H9 (cell line): ENCODE data around the gene CFHR3. TPM values are rescaled to one million over a fixed set of nuclear protein-coding genes. Genes with fewer than 3 reads are reported as not detected.

Source experiments
- DNase-seq: peaks from one replicate; pipeline ENCODE4 v3.0.0-alpha.2; 2017
- H2AFZ ChIP-seq: one replicate; pipeline ENCODE4 v1.6.1; 2013; ENCODE audit warnings: mild to moderate bottlenecking, low read length, control low read depth, moderate library complexity
- H2AK5ac ChIP-seq: 2 replicates; pipeline ENCODE4 v1.6.1; 2013; ENCODE audit warnings: low read length, control low read depth, mixed read lengths; ENCODE audit not compliant: insufficient read length
- H2BK120ac ChIP-seq: one replicate; pipeline ENCODE4 v1.6.1; 2013; ENCODE audit warnings: low read depth, mild to moderate bottlenecking, low read length, control low read depth, inconsistent platforms; ENCODE audit not compliant: poor library complexity, severe bottlenecking
- H2BK12ac ChIP-seq: 2 replicates; pipeline ENCODE4 v1.6.1; 2013; ENCODE audit warnings: low read length, control low read depth, mixed read lengths, low read depth; ENCODE audit not compliant: insufficient read length
- H2BK15ac ChIP-seq: 2 replicates; pipeline ENCODE4 v1.6.1; 2013; ENCODE audit warnings: low read depth, low read length, control low read depth
- H2BK20ac ChIP-seq: one replicate; pipeline ENCODE4 v1.6.1; 2013; ENCODE audit warnings: low read depth, mild to moderate bottlenecking, low read length, control low read depth, inconsistent platforms; ENCODE audit not compliant: poor library complexity, severe bottlenecking
- H2BK5ac ChIP-seq: 2 replicates; pipeline ENCODE4 v1.6.1; 2013; ENCODE audit warnings: low read length, control low read depth, mixed read lengths; ENCODE audit not compliant: insufficient read length
- H3K14ac ChIP-seq: 2 replicates; pipeline ENCODE4 v1.6.1; 2013; ENCODE audit warnings: low read length, control low read depth; ENCODE audit not compliant: insufficient read depth
- H3K18ac ChIP-seq: 2 replicates; pipeline ENCODE4 v1.6.1; 2013; ENCODE audit warnings: low read depth, mild to moderate bottlenecking, mixed read lengths, low read length, control low read depth; ENCODE audit not compliant: insufficient read length
- H3K23ac ChIP-seq: 2 replicates; pipeline ENCODE4 v1.6.1; 2013; ENCODE audit warnings: low read length, control low read depth, mixed read lengths, low read depth; ENCODE audit not compliant: insufficient read length
- H3K23me2 ChIP-seq: 2 replicates; pipeline ENCODE4 v1.6.1; 2013; ENCODE audit warnings: low read depth, mild to moderate bottlenecking, mixed read lengths, low read length, control low read depth; ENCODE audit not compliant: insufficient read length, poor library complexity, severe bottlenecking
- H3K27ac ChIP-seq: 2 replicates; pipeline ENCODE4 v1.5.1; 2013; ENCODE audit warnings: low read length, control low read depth, mixed read lengths, low read depth; ENCODE audit not compliant: insufficient read length
- H3K27me3 ChIP-seq: 2 replicates; pipeline ENCODE4 v1.6.1; 2013; ENCODE audit warnings: low read length, control low read depth, inconsistent platforms; ENCODE audit not compliant: insufficient read depth
- H3K4ac ChIP-seq: 2 replicates; pipeline ENCODE4 v1.6.1; 2013; ENCODE audit warnings: low read depth, mild to moderate bottlenecking, control low read depth, inconsistent platforms, low read length, moderate library complexity
- H3K4me1 ChIP-seq: 2 replicates; pipeline ENCODE4 v1.6.1; 2013; ENCODE audit warnings: low read length, control low read depth, inconsistent platforms; ENCODE audit not compliant: insufficient read depth
- H3K4me2 ChIP-seq: 2 replicates; pipeline ENCODE4 v1.6.1; 2013; ENCODE audit warnings: low read length, control low read depth, mixed read lengths; ENCODE audit not compliant: insufficient read length, insufficient read depth
- H3K56ac ChIP-seq: 2 replicates; pipeline ENCODE4 v1.6.1; 2013; ENCODE audit warnings: low read depth, mild to moderate bottlenecking, mixed read lengths, low read length, control low read depth; ENCODE audit not compliant: insufficient read length
- H3K79me1 ChIP-seq: 2 replicates; pipeline ENCODE4 v1.6.1; 2013; ENCODE audit warnings: low read depth, mild to moderate bottlenecking, moderate library complexity, low read length, control low read depth, inconsistent platforms; ENCODE audit not compliant: insufficient read depth, poor library complexity, severe bottlenecking
- H3K79me2 ChIP-seq: 2 replicates; pipeline ENCODE4 v1.6.1; 2013; ENCODE audit warnings: low read length, control low read depth, inconsistent platforms; ENCODE audit not compliant: insufficient read depth
- H3K9ac ChIP-seq: 2 replicates; pipeline ENCODE4 v1.6.1; 2013; ENCODE audit warnings: low read length, control low read depth, mixed read lengths; ENCODE audit not compliant: insufficient read length; ENCODE audit errors: extremely low read depth
- H3K9me3 ChIP-seq: one replicate; pipeline ENCODE4 v1.6.1; 2013; ENCODE audit warnings: low read depth, low read length, inconsistent platforms; ENCODE audit not compliant: control insufficient read depth
- H3T11ph ChIP-seq: one replicate; pipeline ENCODE4 v1.6.1; 2013; ENCODE audit warnings: mild to moderate bottlenecking, low read length, control low read depth, inconsistent platforms
- H4K20me1 ChIP-seq: one replicate; pipeline ENCODE4 v1.6.1; 2013; ENCODE audit not compliant: control insufficient read depth, insufficient read length, insufficient read depth
- H4K5ac ChIP-seq: 2 replicates; pipeline ENCODE4 v1.6.1; 2013; ENCODE audit warnings: low read depth, mild to moderate bottlenecking, mixed read lengths, low read length, control low read depth; ENCODE audit not compliant: insufficient read length
- H4K8ac ChIP-seq: replicated peaks from 2 replicates; pipeline ENCODE4 v1.6.1; 2013; ENCODE audit warnings: low read length, control low read depth, mixed read lengths, low read depth; ENCODE audit not compliant: insufficient read length
- H4K91ac ChIP-seq: 2 replicates; pipeline ENCODE4 v1.6.1; 2013; ENCODE audit warnings: low read depth, mild to moderate bottlenecking, moderate library complexity, mixed read lengths, low read length, control low read depth; ENCODE audit not compliant: insufficient read length
- H3K27ac Mint-ChIP-seq, 3 experiments: 2 replicates in 2 of 3; 3 replicates in 1 of 3; pipeline ENCODE4 v1.8.0; 2020 to 2021; ENCODE audit warnings: mixed read lengths in 3 of 3, mild to moderate bottlenecking in 1 of 3, moderate library complexity in 1 of 3
- H3K27me3 Mint-ChIP-seq: 2 replicates; pipeline ENCODE4 v1.8.0; 2021; ENCODE audit warnings: low read depth, mild to moderate bottlenecking, moderate library complexity, mixed read lengths
- H3K36me3 Mint-ChIP-seq, 3 experiments: 2 replicates in 2 of 3; 3 replicates in 1 of 3; pipeline ENCODE4 v1.8.0; 2020 to 2021; ENCODE audit warnings: low read depth in 3 of 3, mixed read lengths in 3 of 3; ENCODE audit not compliant: insufficient read depth in 1 of 3
- H3K4me1 Mint-ChIP-seq, 2 experiments: 2 replicates each; pipeline ENCODE4 v1.8.0; 2020; ENCODE audit warnings: mixed read lengths in 2 of 2
- H3K4me3 Mint-ChIP-seq, 2 experiments: 2 replicates in 1 of 2; 3 replicates in 1 of 2; pipeline ENCODE4 v1.8.0; 2020 to 2021; ENCODE audit warnings: mild to moderate bottlenecking in 2 of 2, mixed read lengths in 2 of 2, moderate library complexity in 1 of 2
- H3K9me3 Mint-ChIP-seq, 2 experiments: 2 replicates in 1 of 2; 3 replicates in 1 of 2; pipeline ENCODE4 v1.8.0; 2020; ENCODE audit warnings: mild to moderate bottlenecking in 2 of 2, mixed read lengths in 2 of 2, moderate library complexity in 1 of 2
- long read RNA-seq: library from polyadenylated mRNA; unstranded; transcript quantifications from one replicate; pipeline ENCODE4 v2.0.0, GENCODE V29; 2020
- total RNA-seq: library from RNA; stranded (reverse); gene quantifications from 2 replicates; pipeline ENCODE4 v1.2.1, GENCODE V29; 2021
- TF ChIP-seq, protein P1 (sequence below): fragments of 200-600 bp; sonication (generic); conservative IDR thresholded peaks from 3 replicates; pipeline ENCODE4 v1.8.0; 2021; ENCODE audit warnings: antibody characterized with exemption, mild to moderate bottlenecking

CFHR3 gene
- 0.81 and 1.4 TPM in 2 replicates for total RNA-seq
- long read RNA-seq, partial matches to known transcripts: 0 of 2 reads
- long read RNA-seq, other reads (novel, unspliced or antisense): 2 of 2 reads

DNA sequence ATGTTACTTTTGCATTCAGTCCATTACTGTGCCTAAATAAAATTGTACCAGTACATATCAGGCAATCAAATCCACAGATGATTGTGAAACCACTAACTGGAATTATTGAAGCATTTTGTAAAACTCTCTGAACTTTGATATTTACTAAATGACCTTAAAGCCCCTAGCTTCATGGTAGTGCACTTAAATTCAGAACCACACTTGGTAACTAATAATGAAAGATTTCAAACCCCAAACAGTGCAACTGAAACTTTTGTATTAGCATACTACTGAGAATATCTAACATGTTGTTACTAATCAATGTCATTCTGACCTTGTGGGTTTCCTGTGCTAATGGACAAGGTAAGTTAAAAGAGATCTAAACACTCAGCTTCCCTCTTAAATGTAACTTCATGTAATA, at the start of gene CFHR3:
TSS of gene CFHR3 (plus strand) at position 238 of the 400 bp plus-strand sequence. CDS start at position 285, 47 bp downstream.
- Histone ChIP-seq H2BK20ac (no peak within 1 kb of the TSS), H3K4me2 (no peak within 1 kb of the TSS), H2AFZ (no peak within 1 kb of the TSS)

More for the DNA sequence above, at the start of gene CFHR3:
- Histone ChIP-seq H3K27me3 (no peaks in the 10 kb centered on the region), H3K23me2 (no peaks in the 10 kb centered on the region), H3K18ac (no peak within 1 kb of the TSS), H2BK12ac (no peak within 1 kb of the TSS), H3K9ac (no peak within 1 kb of the TSS), H4K8ac (no peak within 1 kb of the TSS), H4K20me1 (no peaks in the 10 kb centered on the region), H2BK120ac (no peak within 1 kb of the TSS), H3K23ac (no peak within 1 kb of the TSS), H3K79me2 (no peaks in the 10 kb centered on the region), H3K79me1 (no peaks in the 10 kb centered on the region), H2AK5ac (no peak within 1 kb of the TSS), H3K4me1 (no peaks in the 10 kb centered on the region), H3K4ac (no peak within 1 kb of the TSS), H3K14ac (no peak within 1 kb of the TSS), H3K9me3 (no peaks in the 10 kb centered on the region), H3T11ph (no peak within 1 kb of the TSS), H4K91ac (no peak within 1 kb of the TSS), H2BK5ac (no peak within 1 kb of the TSS), H4K5ac (no peak within 1 kb of the TSS), H3K27ac (no peak within 1 kb of the TSS), H3K56ac (no peak within 1 kb of the TSS), H2BK15ac (no peak within 1 kb of the TSS)
- no peaks in the 10 kb centered on the region for H3K4me1 Mint-ChIP-seq
- DNase-seq: no peak
- no peaks in the 10 kb centered on the region for H3K27me3 Mint-ChIP-seq
- no peaks in the 10 kb centered on the region for H3K36me3 Mint-ChIP-seq
- H3K9me3 Mint-ChIP-seq: no peaks in the 10 kb centered on the region
- H3K27ac Mint-ChIP-seq: no peak within 1 kb of the TSS
- H3K4me3 Mint-ChIP-seq: no peak within 1 kb of the TSS
- TF ChIP-seq, protein P1, sequence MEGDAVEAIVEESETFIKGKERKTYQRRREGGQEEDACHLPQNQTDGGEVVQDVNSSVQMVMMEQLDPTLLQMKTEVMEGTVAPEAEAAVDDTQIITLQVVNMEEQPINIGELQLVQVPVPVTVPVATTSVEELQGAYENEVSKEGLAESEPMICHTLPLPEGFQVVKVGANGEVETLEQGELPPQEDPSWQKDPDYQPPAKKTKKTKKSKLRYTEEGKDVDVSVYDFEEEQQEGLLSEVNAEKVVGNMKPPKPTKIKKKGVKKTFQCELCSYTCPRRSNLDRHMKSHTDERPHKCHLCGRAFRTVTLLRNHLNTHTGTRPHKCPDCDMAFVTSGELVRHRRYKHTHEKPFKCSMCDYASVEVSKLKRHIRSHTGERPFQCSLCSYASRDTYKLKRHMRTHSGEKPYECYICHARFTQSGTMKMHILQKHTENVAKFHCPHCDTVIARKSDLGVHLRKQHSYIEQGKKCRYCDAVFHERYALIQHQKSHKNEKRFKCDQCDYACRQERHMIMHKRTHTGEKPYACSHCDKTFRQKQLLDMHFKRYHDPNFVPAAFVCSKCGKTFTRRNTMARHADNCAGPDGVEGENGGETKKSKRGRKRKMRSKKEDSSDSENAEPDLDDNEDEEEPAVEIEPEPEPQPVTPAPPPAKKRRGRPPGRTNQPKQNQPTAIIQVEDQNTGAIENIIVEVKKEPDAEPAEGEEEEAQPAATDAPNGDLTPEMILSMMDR: no peak
